ENCODE results near the gene SPACA4. TPM values are rescaled to one million over a fixed set of nuclear protein-coding genes. Genes with fewer than 3 reads are reported as not detected.
A peak's percentile ranks its signal among the peaks of the same experiment; 100 is the strongest.

SPACA4 gene
- total RNA-seq: not detected

DNA sequence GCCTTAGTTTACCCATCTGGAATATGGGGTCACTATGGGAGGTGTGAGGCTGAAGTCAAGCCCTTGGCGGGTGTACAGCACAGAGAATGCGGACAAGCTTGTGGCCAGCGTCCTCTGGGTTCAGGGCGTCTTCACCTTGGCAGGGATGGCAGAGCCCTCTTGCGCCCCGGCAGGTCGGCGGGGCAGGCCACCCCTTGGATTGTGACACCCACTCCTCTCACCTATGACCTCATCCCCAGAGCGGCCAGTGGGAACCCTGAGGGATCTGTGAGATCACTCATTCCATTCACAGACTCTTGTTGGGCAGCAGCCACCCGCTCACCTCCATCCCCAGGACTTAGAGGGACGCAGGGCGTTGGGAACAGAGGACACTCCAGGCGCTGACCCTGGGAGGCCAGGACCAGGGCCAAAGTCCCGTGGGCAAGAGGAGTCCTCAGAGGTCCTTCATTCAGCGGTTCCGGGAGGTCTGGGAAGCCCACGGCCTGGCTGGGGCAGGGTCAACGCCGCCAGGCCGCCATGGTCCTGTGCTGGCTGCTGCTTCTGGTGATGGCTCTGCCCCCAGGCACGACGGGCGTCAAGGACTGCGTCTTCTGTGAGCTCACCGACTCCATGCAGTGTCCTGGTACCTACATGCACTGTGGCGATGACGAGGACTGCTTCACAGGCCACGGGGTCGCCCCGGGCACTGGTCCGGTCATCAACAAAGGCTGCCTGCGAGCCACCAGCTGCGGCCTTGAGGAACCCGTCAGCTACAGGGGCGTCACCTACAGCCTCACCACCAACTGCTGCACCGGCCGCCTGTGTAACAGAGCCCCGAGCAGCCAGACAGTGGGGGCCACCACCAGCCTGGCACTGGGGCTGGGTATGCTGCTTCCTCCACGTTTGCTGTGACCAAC lies at the start of gene SPACA4:
SPACA4 (plus strand) TSS at position 280 of the 896 bp plus-strand sequence; CDS start at position 517, 237 bp downstream.
- Histone ChIP-seq H3K9me3 (no peaks in the 10 kb centered on the region), H3K4me3 (no peak within 1 kb of the TSS), H3K4me1 (no peaks in the 10 kb centered on the region), H3K27ac (no peak within 1 kb of the TSS), H3K36me3 (no peaks in the 10 kb centered on the region), H3K27me3 (no peaks in the 10 kb centered on the region)
- TF ChIP-seq CTCF (IDR thresholded peaks at IDR 0.05) (no peak), EP300 (IDR thresholded peaks at IDR 0.05) (no peak), POLR2AphosphoS5 (IDR thresholded peaks at IDR 0.05) (no peak), POLR2A (IDR thresholded peaks at IDR 0.05) (no peak)
- WGBS, 2 donors (ENCODE audit: low coverage in 1 of 2): no CpG with 5 or more reads among the region's 39 CpGs
- ATAC-seq: no peak

GRCh38 chr19:48556825-48557224 lies 49.7 kb upstream of the SPACA4 start:
- TF ChIP-seq CTCF (IDR thresholded peaks at IDR 0.05) (no peak), POLR2A (IDR thresholded peaks at IDR 0.05) (no peak), POLR2AphosphoS5 (IDR thresholded peaks at IDR 0.05) (no peak), EP300 (IDR thresholded peaks at IDR 0.05) (no peak)
- no peak overlapping the region for H3K4me3 ChIP-seq
- H3K4me1 ChIP-seq: no peaks in the 10 kb centered on the region
- no peak overlapping the region for H3K27ac ChIP-seq
- no peaks in the 10 kb centered on the region for H3K36me3 ChIP-seq
- no peak for ATAC-seq
- no peaks in the 10 kb centered on the region for H3K9me3 ChIP-seq
- peaks cover 45% of the 10 kb centered on the region for H3K27me3 ChIP-seq
- 86% methylated on average over 2 to 5 of the region's 5 CpGs for WGBS, 2 donors (ENCODE audit: low coverage in 1 of 2)

DNA sequence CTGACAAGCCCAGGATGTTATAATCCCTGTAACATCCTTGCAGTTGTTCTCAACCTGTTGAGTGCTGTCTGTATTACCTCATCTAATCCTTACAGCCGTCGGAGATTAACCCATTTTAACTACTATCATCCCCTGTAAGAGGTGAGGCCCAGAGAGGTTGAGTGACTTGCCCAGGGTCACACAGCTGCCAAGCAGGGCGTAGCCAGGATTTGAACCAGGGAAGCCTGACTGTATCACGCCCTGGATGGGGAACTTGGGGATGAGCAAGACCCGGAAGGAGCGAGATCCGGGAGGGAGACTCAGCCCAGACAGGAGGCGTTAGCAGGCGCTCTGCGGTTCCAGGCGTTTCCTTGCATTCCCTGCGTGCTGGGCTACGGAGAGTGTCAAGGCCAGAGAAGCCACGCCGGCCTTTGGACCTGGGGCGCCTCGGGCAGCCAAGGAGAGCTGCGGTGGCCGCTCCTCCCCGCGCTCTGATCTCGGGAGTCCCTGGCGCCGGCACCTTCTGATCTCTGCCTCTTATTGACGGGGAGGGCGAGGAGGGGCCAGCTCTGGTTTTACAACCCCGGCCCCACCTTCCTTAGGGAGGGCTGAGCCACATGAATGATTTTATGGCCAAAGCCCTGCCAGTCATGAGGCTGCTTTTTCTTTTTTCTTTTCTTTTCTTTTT lies 48.4 kb upstream of the SPACA4 start:
- WGBS, 2 donors (ENCODE audit: low coverage in 1 of 2): 31 to 33% methylated on average over 6 to 8 of the region's 27 CpGs
- Histone ChIP-seq H3K4me1 (no peaks in the 10 kb centered on the region), H3K9me3 (no peaks in the 10 kb centered on the region), H3K27me3 (peaks cover 32% of the 10 kb centered on the region), H3K4me3 (peak overlapping the region in 1 of 2 donors; percentile 9), H3K27ac (no peak overlapping the region), H3K36me3 (no peaks in the 10 kb centered on the region)
- ATAC-seq: peak; percentile 35
- no peak for TF ChIP-seq POLR2A (IDR thresholded peaks at IDR 0.05)
- TF ChIP-seq CTCF (IDR thresholded peaks at IDR 0.05): no peak
- no peak for TF ChIP-seq EP300 (IDR thresholded peaks at IDR 0.05)
- TF ChIP-seq POLR2AphosphoS5 (IDR thresholded peaks at IDR 0.05): no peak

- ATAC-seq: no peak
- Histone ChIP-seq H3K4me1 (no peaks in the 10 kb centered on the region), H3K27ac (no peak overlapping the region), H3K9me3 (no peaks in the 10 kb centered on the region), H3K27me3 (peaks cover 27% of the 10 kb centered on the region), H3K36me3 (no peaks in the 10 kb centered on the region), H3K4me3 (no peak overlapping the region)
- TF ChIP-seq CTCF (IDR thresholded peaks at IDR 0.05) (no peak), POLR2A (IDR thresholded peaks at IDR 0.05) (no peak), POLR2AphosphoS5 (IDR thresholded peaks at IDR 0.05) (no peak), EP300 (IDR thresholded peaks at IDR 0.05) (no peak)
- WGBS, 2 donors (ENCODE audit: low coverage in 1 of 2): 79 to 85% methylated on average over 4 to 6 of the region's 6 CpGs
Observed at GRCh38 chr19:48560095-48560530, 46.4 kb upstream of the SPACA4 start.
